Cerebellar cortex (tissue), 1 donor: ENCODE data around the gene TAF7L.

Source experiments
- DNase-seq: peaks from one replicate; pipeline ENCODE4 v3.0.0-alpha.2; 2015; ENCODE audit warnings: low spot score

Gene TAF7L

DNA sequence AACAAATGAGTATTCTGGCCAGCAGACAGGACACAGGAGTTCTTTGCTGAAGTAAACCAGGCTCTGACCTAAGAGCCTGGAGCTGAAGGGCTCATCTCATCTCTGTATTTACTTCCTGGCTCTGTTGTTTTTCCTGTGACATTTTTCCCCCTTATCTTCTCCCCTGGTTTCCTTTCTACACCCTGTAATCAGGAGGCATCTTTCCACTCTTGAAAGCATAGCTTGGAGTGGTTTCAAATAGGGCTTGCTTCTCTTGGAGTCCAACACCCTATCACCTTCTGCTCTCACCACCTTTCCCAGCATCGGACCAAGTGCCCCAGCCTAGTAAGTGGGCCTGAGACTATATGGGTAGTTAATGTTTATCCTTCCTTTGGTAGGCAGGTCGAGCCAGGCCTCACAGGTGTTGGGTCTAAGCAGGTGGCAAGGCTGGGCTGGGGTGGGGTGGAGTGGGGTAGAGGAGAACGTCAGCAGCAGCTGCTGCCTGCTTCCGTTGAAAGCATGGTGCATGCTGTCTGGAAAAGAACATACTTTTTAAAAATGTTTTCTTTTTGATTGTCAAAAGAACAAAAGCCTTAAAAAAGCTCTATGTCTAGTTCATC, 70.4 kb downstream of the TAF7L start:
- DNase-seq, result no peak

- no peak for DNase-seq
Observed at GRCh38 chrX:101219864-101220346, 71.2 kb downstream of the TAF7L start.

DNA sequence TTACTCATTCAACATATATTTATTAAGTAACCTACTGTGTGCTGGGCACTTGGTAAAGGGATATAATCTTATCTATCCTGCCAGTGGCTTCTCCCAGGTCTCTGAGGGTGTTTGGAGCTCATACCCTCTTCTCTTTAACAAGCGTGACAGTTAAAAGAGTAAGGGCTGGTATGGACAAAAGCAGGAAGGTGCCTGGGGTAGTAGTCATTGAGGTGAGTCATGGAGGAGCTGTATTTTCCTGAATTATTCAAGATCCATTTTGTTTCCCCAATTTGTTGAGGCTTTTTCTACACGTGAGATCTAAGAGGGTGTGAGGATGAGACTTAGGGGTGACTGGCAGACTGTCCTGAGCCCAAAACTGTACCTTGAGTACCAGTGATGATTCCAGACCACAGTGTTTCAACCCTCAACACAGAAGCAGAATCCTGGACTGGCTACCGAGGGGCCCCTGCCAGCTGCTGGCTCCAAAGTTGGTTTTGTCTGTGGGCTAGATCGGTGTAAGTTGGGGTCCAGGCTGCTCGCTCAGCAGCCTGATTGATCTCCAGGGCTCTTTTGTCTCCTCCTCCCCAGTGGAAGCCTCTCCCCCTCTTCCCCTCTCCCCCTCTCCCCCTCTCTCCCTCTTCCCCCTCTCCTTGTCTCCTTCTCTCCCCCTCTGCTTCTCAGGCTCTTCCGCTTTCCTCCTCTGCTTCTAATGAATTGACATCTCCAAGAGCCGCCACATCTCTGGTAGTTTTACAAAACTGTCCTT, 71.8 kb downstream of the TAF7L start, which contains the start of gene DRP2:
DRP2 (plus strand) TSS at position 671 of the 748 bp plus-strand sequence. CDS start 11,862 bp downstream, outside the sequence.
- DNase-seq, result no peak
